GM19240 (cell line): Measurements from ENCODE around the gene TLR10.
"Not testable (repeated sequence)": the region's sequence is repeated elsewhere in the genome, so short reads cannot be mapped to it uniquely, and the experiment has no call there.

ENCODE experiments used
- DNase-seq: peaks from one replicate; pipeline ENCODE4 v3.0.0; 2011; ENCODE audit warnings: low spot score; ENCODE audit not compliant: insufficient read length

The TLR10 gene, protein sequence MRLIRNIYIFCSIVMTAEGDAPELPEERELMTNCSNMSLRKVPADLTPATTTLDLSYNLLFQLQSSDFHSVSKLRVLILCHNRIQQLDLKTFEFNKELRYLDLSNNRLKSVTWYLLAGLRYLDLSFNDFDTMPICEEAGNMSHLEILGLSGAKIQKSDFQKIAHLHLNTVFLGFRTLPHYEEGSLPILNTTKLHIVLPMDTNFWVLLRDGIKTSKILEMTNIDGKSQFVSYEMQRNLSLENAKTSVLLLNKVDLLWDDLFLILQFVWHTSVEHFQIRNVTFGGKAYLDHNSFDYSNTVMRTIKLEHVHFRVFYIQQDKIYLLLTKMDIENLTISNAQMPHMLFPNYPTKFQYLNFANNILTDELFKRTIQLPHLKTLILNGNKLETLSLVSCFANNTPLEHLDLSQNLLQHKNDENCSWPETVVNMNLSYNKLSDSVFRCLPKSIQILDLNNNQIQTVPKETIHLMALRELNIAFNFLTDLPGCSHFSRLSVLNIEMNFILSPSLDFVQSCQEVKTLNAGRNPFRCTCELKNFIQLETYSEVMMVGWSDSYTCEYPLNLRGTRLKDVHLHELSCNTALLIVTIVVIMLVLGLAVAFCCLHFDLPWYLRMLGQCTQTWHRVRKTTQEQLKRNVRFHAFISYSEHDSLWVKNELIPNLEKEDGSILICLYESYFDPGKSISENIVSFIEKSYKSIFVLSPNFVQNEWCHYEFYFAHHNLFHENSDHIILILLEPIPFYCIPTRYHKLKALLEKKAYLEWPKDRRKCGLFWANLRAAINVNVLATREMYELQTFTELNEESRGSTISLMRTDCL

GRCh38 chr4:38782452-38783108, at the start of gene TLR10:
TSS of gene TLR10 (minus strand) at chr4:38782990. CDS start at chr4:38775590, 7,400 bp downstream.
- peak; percentile 41 for DNase-seq

- DNase-seq = no peak
Measured at GRCh38 chr4:38832206-38832605, 49.4 kb upstream of the TLR10 start.

GRCh38 chr4:38831653-38832052, 48.9 kb upstream of the TLR10 start:
- DNase-seq = no peak

- no peak for DNase-seq
Measured at GRCh38 chr4:38829237-38829636, 46.4 kb upstream of the TLR10 start.

DNA sequence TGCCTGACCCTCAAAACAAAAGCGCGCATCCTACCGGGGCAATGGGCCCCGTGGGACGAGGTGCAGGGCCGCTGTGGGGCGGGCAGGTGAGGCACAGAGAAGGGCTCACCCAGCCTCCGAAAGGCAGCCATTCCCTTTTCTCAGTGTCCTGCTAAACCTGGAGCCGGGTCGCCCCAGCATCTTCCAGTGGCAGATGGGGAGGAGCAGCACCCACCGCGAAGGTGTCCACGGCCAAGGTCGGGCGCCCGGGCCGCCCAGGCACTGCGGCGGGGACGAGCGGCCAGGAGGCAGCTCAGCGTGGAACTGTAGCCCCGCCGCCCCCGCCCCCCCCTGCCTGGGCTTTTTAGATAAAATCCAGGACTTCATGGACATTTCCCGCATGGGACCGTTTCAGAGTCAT, 41.0 kb upstream of the TLR10 start:
- no peak for DNase-seq

GRCh38 chr4:38822748-38823303, 40.0 kb upstream of the TLR10 start:
- no peak for DNase-seq

DNA sequence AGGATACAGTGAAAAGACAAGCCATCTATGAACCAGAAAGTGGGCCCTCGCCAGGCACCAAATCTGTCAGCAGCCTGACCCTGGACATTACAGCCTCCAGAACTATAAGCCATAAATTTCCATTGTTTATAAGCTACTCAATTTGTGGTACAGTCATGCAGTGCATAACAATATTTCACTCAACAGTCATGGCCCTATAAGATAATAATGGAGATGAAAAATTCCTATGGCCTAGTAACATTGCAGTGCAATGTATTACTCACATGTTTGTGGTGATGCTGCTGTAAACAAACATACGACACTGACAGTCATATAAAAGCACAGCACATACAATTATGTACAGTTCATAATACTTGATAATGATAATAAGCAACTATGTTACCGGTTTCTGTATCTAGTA, 38.9 kb upstream of the TLR10 start:
- no peak for DNase-seq

GRCh38 chr4:38820329-38821061, 37.7 kb upstream of the TLR10 start:
- DNase-seq = peak; percentile 23

- DNase-seq = no peak
Measured at GRCh38 chr4:38819569-38819968, 36.8 kb upstream of the TLR10 start.

- DNase-seq = peak; percentile 29
Measured at GRCh38 chr4:38818441-38818976, 35.7 kb upstream of the TLR10 start.

GRCh38 chr4:38815885-38816782, 33.3 kb upstream of the TLR10 start:
- no peak for DNase-seq

DNA sequence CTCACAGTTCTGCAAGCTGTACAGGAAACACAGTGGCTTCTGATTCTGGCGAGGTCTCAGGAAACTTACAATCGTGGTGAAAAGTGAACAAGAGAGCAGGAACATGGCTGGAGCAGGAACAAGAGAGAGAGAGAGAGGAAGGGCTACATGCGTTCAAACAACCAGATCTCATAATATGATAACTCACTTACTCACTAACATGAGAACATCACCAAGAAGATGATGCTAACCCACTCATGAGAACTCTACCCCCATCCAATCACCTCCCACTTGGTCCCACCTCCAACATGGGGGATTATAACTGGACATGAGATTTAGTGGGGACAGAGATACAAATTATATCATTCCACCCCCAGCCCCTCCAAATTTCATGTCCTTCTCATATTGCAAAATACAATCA, 31.6 kb upstream of the TLR10 start:
- no peak for DNase-seq

- DNase-seq = no peak
Measured at GRCh38 chr4:38811297-38811696, 28.5 kb upstream of the TLR10 start.

- not testable (repeated sequence) for DNase-seq
Measured at GRCh38 chr4:38807462-38807861, 24.7 kb upstream of the TLR10 start.

DNA sequence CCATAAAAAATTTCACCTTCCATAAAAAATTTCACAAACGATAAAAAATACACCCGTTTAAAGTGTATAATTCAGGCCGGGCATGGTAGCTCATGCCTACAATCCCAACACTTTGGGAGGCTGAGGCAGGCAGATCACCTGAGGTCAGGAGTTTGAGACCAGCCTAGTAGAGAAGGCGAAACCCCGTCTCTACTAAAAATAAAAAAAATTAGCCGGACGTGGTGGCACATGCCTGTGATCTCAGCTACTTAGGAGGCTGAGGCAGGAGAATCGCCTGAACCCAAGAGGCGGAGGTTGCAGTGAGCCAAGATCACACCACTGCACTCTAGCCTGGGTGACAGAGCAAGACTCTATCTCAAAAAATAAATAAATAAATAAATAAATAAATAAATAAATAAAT, 23.5 kb upstream of the TLR10 start:
- DNase-seq = not testable (repeated sequence)

GRCh38 chr4:38805530-38806145, 22.8 kb upstream of the TLR10 start:
- peak; percentile 72 for DNase-seq

DNA sequence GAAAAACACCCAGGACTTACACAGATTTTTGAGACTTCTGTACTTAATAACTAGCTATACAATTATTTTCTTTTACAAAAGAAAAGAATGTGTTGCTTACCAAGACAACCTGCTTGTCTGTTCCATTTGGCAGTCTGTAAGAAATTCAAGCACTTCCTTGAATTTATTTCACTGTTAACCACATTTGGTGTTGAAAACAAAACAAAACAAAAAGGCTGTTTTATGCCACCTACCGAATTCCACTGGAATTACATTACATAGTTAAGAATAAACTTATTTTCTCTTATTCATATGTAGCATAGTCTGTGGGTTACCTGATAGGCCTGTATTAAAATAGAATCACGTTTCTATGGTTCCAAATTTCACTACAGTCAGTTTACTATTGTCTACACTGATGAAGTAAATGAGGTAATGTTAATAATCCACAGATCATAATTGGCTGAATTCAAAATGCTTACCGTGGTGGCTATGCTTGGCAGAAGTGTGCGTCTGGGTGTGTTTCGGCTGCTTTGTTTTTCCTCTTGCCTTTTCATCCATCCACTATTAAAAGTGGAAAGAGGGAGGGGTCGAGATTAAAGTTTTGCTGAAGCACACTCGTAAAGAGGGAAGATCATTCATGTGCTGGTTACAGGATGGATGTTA, 22.0 kb upstream of the TLR10 start, which contains the start of gene TLR1:
Gene TLR1 (minus strand): TSS at position 138 of the 642 bp plus-strand sequence. CDS start 5,960 bp downstream, outside the sequence.
- DNase-seq = no peak

- no peak for DNase-seq
Measured at GRCh38 chr4:38803833-38804653, 21.3 kb upstream of the TLR10 start.
